ENCODE results near the gene KLHL29. TPM values are rescaled to one million over a fixed set of nuclear protein-coding genes. Genes with fewer than 3 reads are reported as not detected.
"Not testable (repeated sequence)": the region's sequence is repeated elsewhere in the genome, so short reads cannot be mapped to it uniquely, and the experiment has no call there.

KLHL29 gene
- polyA plus RNA-seq, 1 donor from 2014 or later, result 42.4 TPM

DNA sequence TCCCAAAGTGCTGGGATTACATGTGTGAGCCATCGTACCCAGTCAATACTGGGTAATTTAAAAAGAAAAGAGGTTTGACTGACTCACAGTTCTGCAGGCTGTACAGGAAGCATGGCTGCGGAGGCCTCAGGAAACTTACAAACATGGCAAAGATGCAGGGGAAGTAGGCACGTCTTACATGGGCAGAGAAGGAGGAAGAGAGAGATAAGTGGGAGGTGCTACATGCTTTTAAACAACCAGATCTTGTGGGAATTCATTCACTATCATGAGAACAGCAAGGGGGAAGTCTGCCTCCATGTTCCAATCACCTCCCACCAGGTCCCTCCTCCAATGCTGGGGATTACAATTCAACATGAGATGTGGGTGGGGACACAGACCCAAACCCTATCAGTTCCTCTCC, 349.4 kb downstream of the KLHL29 start:
- Histone ChIP-seq H2AFZ (ENCODE audit: low read depth, low read length) (no peak overlapping the region), H3K4me3 (ENCODE audit: low read length) (no peak overlapping the region), H3F3A (ENCODE audit: insufficient read depth, low read length, poor library complexity, severe bottlenecking) (no peaks in the 10 kb centered on the region), H3K9me3 (ENCODE audit: low read length) (no peaks in the 10 kb centered on the region), H4K20me1 (ENCODE audit: insufficient read depth) (no peaks in the 10 kb centered on the region), H3K9ac (ENCODE audit: low read length) (no peak overlapping the region), H3K27ac (ENCODE audit: low read length) (no peak overlapping the region), H3K9me2 (ENCODE audit: insufficient read depth, low read length) (no peaks in the 10 kb centered on the region), H3K79me2 (replicated peaks; ENCODE audit: insufficient read depth, low read length) (no peaks in the 10 kb centered on the region), H3K4me2 (ENCODE audit: low read length) (no peak overlapping the region), H3K27me3 (ENCODE audit: insufficient read depth, low read depth, low read length) (no peaks in the 10 kb centered on the region), H3K36me3 (ENCODE audit: insufficient read depth, low read length) (no peaks in the 10 kb centered on the region)
- no peak for TF ChIP-seq SMC3 (conservative IDR thresholded peaks at IDR 0.05; ENCODE audit: poor library complexity)
- no peak for TF ChIP-seq POLR2AphosphoS5 (IDR thresholded peaks at IDR 0.05)
- no peak for TF ChIP-seq EZH2 (IDR thresholded peaks at IDR 0.05; ENCODE audit: borderline replicate concordance, insufficient read depth, low read length, poor library complexity, severe bottlenecking)
- TF ChIP-seq REST (IDR thresholded peaks at IDR 0.05; ENCODE audit: borderline replicate concordance), result no peak
- no peak for TF ChIP-seq MXI1 (conservative IDR thresholded peaks at IDR 0.05; ENCODE audit: poor library complexity, severe bottlenecking)
- TF ChIP-seq, protein P1, sequence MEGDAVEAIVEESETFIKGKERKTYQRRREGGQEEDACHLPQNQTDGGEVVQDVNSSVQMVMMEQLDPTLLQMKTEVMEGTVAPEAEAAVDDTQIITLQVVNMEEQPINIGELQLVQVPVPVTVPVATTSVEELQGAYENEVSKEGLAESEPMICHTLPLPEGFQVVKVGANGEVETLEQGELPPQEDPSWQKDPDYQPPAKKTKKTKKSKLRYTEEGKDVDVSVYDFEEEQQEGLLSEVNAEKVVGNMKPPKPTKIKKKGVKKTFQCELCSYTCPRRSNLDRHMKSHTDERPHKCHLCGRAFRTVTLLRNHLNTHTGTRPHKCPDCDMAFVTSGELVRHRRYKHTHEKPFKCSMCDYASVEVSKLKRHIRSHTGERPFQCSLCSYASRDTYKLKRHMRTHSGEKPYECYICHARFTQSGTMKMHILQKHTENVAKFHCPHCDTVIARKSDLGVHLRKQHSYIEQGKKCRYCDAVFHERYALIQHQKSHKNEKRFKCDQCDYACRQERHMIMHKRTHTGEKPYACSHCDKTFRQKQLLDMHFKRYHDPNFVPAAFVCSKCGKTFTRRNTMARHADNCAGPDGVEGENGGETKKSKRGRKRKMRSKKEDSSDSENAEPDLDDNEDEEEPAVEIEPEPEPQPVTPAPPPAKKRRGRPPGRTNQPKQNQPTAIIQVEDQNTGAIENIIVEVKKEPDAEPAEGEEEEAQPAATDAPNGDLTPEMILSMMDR (IDR thresholded peaks at IDR 0.05; ENCODE audit: poor library complexity, severe bottlenecking), result no peak
- no peak for TF ChIP-seq RAD21 (conservative IDR thresholded peaks at IDR 0.05)
- TF ChIP-seq EP300 (conservative IDR thresholded peaks at IDR 0.05; ENCODE audit: poor library complexity, severe bottlenecking), result no peak
- no peak for TF ChIP-seq TAF1 (IDR thresholded peaks at IDR 0.05; ENCODE audit: low read depth)

- H4K20me1 ChIP-seq (ENCODE audit: insufficient read depth); H2AFZ ChIP-seq (ENCODE audit: low read depth, low read length); H3K9me3 ChIP-seq (ENCODE audit: low read length); H3K79me2 ChIP-seq (replicated peaks; ENCODE audit: insufficient read depth, low read length); H3K4me2 ChIP-seq (ENCODE audit: low read length); H3K36me3 ChIP-seq (ENCODE audit: insufficient read depth, low read length); H3K27ac ChIP-seq (ENCODE audit: low read length); H3K27me3 ChIP-seq (ENCODE audit: insufficient read depth, low read depth, low read length); H3K4me3 ChIP-seq (ENCODE audit: low read length); H3K9ac ChIP-seq (ENCODE audit: low read length); H3F3A ChIP-seq (ENCODE audit: insufficient read depth, low read length, poor library complexity, severe bottlenecking); H3K9me2 ChIP-seq (ENCODE audit: insufficient read depth, low read length): not testable (repeated sequence)
These were observed 351.8 kb downstream of the KLHL29 start for GRCh38 chr2:23736783-23737182.
